Hepatic stellate cell (primary cell): Measurements from ENCODE around the gene ZIC1.

Experiments
- DNase-seq: peaks from one replicate; pipeline ENCODE4 v3.0.0; 2011; ENCODE audit warnings: low spot score

The ZIC1 gene

GRCh38 chr3:147395899-147396711 lies 13.1 kb upstream of the ZIC1 start:
- DNase-seq: no peak

GRCh38 chr3:147396712-147397046 lies 12.5 kb upstream of the ZIC1 start:
- no peak for DNase-seq

GRCh38 chr3:147397155-147397874 lies 11.8 kb upstream of the ZIC1 start:
- no peak for DNase-seq

GRCh38 chr3:147397875-147398812 lies 11.0 kb upstream of the ZIC1 start:
- DNase-seq: no peak

- no peak for DNase-seq
Measured at GRCh38 chr3:147398813-147399534, 10.2 kb upstream of the ZIC1 start.

- no peak for DNase-seq
Measured at GRCh38 chr3:147400111-147400510, 9.1 kb upstream of the ZIC1 start.

- no peak for DNase-seq
Measured at GRCh38 chr3:147400999-147401398, 8.2 kb upstream of the ZIC1 start.

- no peak for DNase-seq
Measured at GRCh38 chr3:147401421-147401820, 7.7 kb upstream of the ZIC1 start.

- DNase-seq: no peak
Measured at GRCh38 chr3:147402159-147402558, 7.0 kb upstream of the ZIC1 start.

- no peak for DNase-seq
Measured at GRCh38 chr3:147403511-147403910, 5.7 kb upstream of the ZIC1 start.

- no peak for DNase-seq
Measured at GRCh38 chr3:147404000-147404799, 5.0 kb upstream of the ZIC1 start.

- DNase-seq: no peak
Measured at GRCh38 chr3:147404800-147405230, 4.3 kb upstream of the ZIC1 start.

- DNase-seq: no peak
Measured at GRCh38 chr3:147405231-147406027, 3.7 kb upstream of the ZIC1 start.

- no peak for DNase-seq
Measured at GRCh38 chr3:147406028-147406931, 2.9 kb upstream of the ZIC1 start, which contains the start of gene ZIC4. ZIC4 (minus strand) TSS chr3:147406543; CDS start chr3:147402797, 3,746 bp downstream.

GRCh38 chr3:147407114-147407497 lies 2.1 kb upstream of the ZIC1 start:
- no peak for DNase-seq

- no peak for DNase-seq
Measured at GRCh38 chr3:147407498-147408187, 1.5 kb upstream of the ZIC1 start.

- no peak for DNase-seq
Measured at GRCh38 chr3:147408188-147409100, 721 bp upstream of the ZIC1 start.
